GM12878 (cell line): ENCODE measurements around the gene TSHZ1. TPM values are rescaled to one million over a fixed set of nuclear protein-coding genes. Genes with fewer than 3 reads are reported as not detected.

Experiments used
- ATAC-seq: fragments of 200-7000 bp; cut with Tn5 transposase; 3 replicates; pipeline ENCODE4 v1.9.1; 2020; ENCODE audit warnings: mild to moderate bottlenecking, moderate library complexity
- BruUV-seq: library from RNA; stranded (reverse); fragments of 400-500 nt; replicated peaks from 2 replicates; lab custom pipeline; 2021; lab: Mats Ljungman, UMichigan
- CTCF ChIA-PET: fragments of 300-600 bp; sonication (Branson Sonifier 250); formaldehyde crosslinking; extraction: SDS; loops from one replicate; lab custom pipeline; 2021; ENCODE audit warnings: inconsistent platforms; lab: Yijun Ruan, JAX
- POLR2A ChIA-PET: fragments of 350-600 bp; formaldehyde crosslinking; extraction: SDS; loops from one replicate; lab custom pipeline; 2021; ENCODE audit warnings: inconsistent platforms; lab: Charles Lee
- RAD21 ChIA-PET: fragments of 300-600 bp; sonication (Branson Sonifier 250); formaldehyde crosslinking; loops from one replicate; lab custom pipeline; 2023; ENCODE audit warnings: antibody characterized with exemption; ENCODE audit not compliant: unreplicated experiment; lab: Charles Lee
- SMC1A ChIA-PET: fragments of 300-600 bp; sonication (Branson Sonifier 250); formaldehyde crosslinking; loops from one replicate; lab custom pipeline; 2023; ENCODE audit not compliant: unreplicated experiment, uncharacterized antibody; lab: Charles Lee
- DNase-seq: peaks from one replicate; pipeline ENCODE4 v3.0.0-alpha.2; 2011; ENCODE audit warnings: low read depth, low spot score
- FAIRE-seq: peaks from 3 replicates; lab custom pipeline; 2011; peaks lifted over from hg19 to GRCh38; lab: Jason Lieb, UNC
- H2AFZ ChIP-seq: 2 replicates; pipeline ENCODE4 v1.6.0; 2011; ENCODE audit warnings: low read depth, low read length, control low read depth; ENCODE audit not compliant: control insufficient read depth
- H3K27ac ChIP-seq: 2 replicates; pipeline ENCODE4 v1.5.1; 2011; ENCODE audit warnings: control low read depth; ENCODE audit not compliant: control insufficient read depth, insufficient read depth
- H3K27me3 ChIP-seq, 2 experiments: replicated peaks in 1 of 2; 2 replicates each; pipeline versions ENCODE4 v1.6.0 to v1.6.1; 2011; ENCODE audit warnings: low read length in 1 of 2; ENCODE audit not compliant: control insufficient read depth in 2 of 2, insufficient read depth in 2 of 2
- H3K36me3 ChIP-seq, 2 experiments: 2 replicates each; pipeline ENCODE4 v1.5.1; 2011; ENCODE audit warnings: low read length in 1 of 2; ENCODE audit not compliant: control insufficient read depth in 2 of 2, insufficient read depth in 2 of 2
- H3K4me1 ChIP-seq: 2 replicates; pipeline ENCODE4 v1.6.1; 2011; ENCODE audit warnings: mild to moderate bottlenecking, low read length, moderate library complexity, mixed read lengths; ENCODE audit not compliant: control insufficient read depth, insufficient read depth
- H3K4me2 ChIP-seq: 2 replicates; pipeline ENCODE4 v1.6.0; 2011; ENCODE audit warnings: control low read depth; ENCODE audit not compliant: control insufficient read depth, insufficient read depth
- H3K4me3 ChIP-seq: fragments of 200-600 bp; sonication (generic); 2 replicates; pipeline ENCODE4 v1.5.1; 2016
- H3K79me2 ChIP-seq: 2 replicates; pipeline ENCODE4 v1.6.0; 2011; ENCODE audit warnings: low read length; ENCODE audit not compliant: control insufficient read depth, insufficient read depth
- H3K9ac ChIP-seq: 2 replicates; pipeline ENCODE4 v1.8.0; 2011; ENCODE audit warnings: low read length, control low read depth, mixed read lengths; ENCODE audit not compliant: control insufficient read depth, insufficient read depth
- H3K9me3 ChIP-seq: replicated peaks from 3 replicates; pipeline ENCODE4 v1.5.1; 2011; ENCODE audit warnings: mild to moderate bottlenecking, low read length; ENCODE audit not compliant: control insufficient read depth, insufficient read depth
- H4K20me1 ChIP-seq: 2 replicates; pipeline ENCODE4 v1.6.0; 2011; ENCODE audit not compliant: control insufficient read depth, insufficient read depth
- BHLHE40 ChIP-seq, 2 experiments: fragments of 450-650 bp in 1 of 2; IDR thresholded peaks; 2 replicates each; pipeline ENCODE4 v1.6.1; 2011 to 2017; ENCODE audit warnings: low read depth in 2 of 2, borderline replicate concordance in 1 of 2, improper control_type of control experiment in 1 of 2, low read length in 1 of 2, mild to moderate bottlenecking in 1 of 2
- CBFB ChIP-seq: IDR thresholded peaks from 2 replicates; pipeline ENCODE4 v1.6.1; 2016; ENCODE audit warnings: antibody characterized with exemption, low read depth
- CUX1 ChIP-seq: IDR thresholded peaks from 2 replicates; pipeline ENCODE4 v1.6.1; 2012; ENCODE audit warnings: improper control_type of control experiment, low read depth, low read length; ENCODE audit not compliant: insufficient replicate concordance
- E2F8 ChIP-seq: fragments of 450-650 bp; IDR thresholded peaks from 2 replicates; pipeline ENCODE4 v1.6.1; 2018; ENCODE audit warnings: mild to moderate bottlenecking, low read depth, moderate library complexity; ENCODE audit not compliant: partially characterized antibody
- EGR1 ChIP-seq, 2 experiments: IDR thresholded peaks; 1 replicate in 1 of 2; 2 replicates in 1 of 2; pipeline ENCODE4 v1.6.1; 2011 to 2012; ENCODE audit warnings: low read depth in 2 of 2, low read length in 2 of 2, borderline replicate concordance in 1 of 2, mild to moderate bottlenecking in 1 of 2, moderate library complexity in 1 of 2
- FOXM1 ChIP-seq: IDR thresholded peaks from 2 replicates; pipeline ENCODE4 v1.6.1; 2012; ENCODE audit warnings: low read depth, mild to moderate bottlenecking, inconsistent platforms, low read length, moderate library complexity
- HCFC1 ChIP-seq: fragments of 150-350 bp; IDR thresholded peaks from 2 replicates; pipeline ENCODE4 v1.6.1; 2014; ENCODE audit warnings: low read length
- LARP7 ChIP-seq: fragments of 450-650 bp; IDR thresholded peaks from 2 replicates; pipeline ENCODE4 v1.6.1; 2017; ENCODE audit warnings: mild to moderate bottlenecking
- MYC ChIP-seq: IDR thresholded peaks from 2 replicates; pipeline ENCODE4 v1.6.1; 2011; ENCODE audit warnings: mild to moderate bottlenecking, low read length, moderate library complexity, inconsistent platforms; ENCODE audit not compliant: insufficient read depth, insufficient replicate concordance, insufficient read length, severe bottlenecking
- NFYA ChIP-seq: IDR thresholded peaks from 2 replicates; pipeline ENCODE4 v1.6.1; 2011; ENCODE audit warnings: low read depth, mild to moderate bottlenecking, low read length, improper control_type of control experiment, borderline replicate concordance
- PAX8 ChIP-seq: fragments of 450-650 bp; IDR thresholded peaks from 2 replicates; pipeline ENCODE4 v1.6.1; 2017; ENCODE audit warnings: mild to moderate bottlenecking, moderate library complexity
- POLR2AphosphoS2 ChIP-seq: IDR thresholded peaks from 2 replicates; pipeline ENCODE4 v1.6.1; 2011; ENCODE audit warnings: low read depth, mild to moderate bottlenecking, low read length, improper control_type of control experiment, moderate library complexity
- RUNX3 ChIP-seq: IDR thresholded peaks from 2 replicates; pipeline ENCODE4 v1.6.1; 2012; ENCODE audit warnings: low read length, inconsistent platforms
- SKIL ChIP-seq: fragments of 450-650 bp; IDR thresholded peaks from 2 replicates; pipeline ENCODE4 v1.6.1; 2017; ENCODE audit warnings: mild to moderate bottlenecking, low read depth, inconsistent platforms; ENCODE audit not compliant: poor library complexity, severe bottlenecking
- ZNF384 ChIP-seq: IDR thresholded peaks from 2 replicates; pipeline ENCODE4 v1.6.1; 2012; ENCODE audit warnings: low read depth, mild to moderate bottlenecking, low read length, improper control_type of control experiment, borderline replicate concordance
- WGBS: methylation state at CpG from one replicate; pipeline ENCODE4 v1.1.6; 2016; ENCODE audit warnings: low lambda C conversion rate; ENCODE audit not compliant: insufficient replicate concordance, insufficient coverage; ENCODE audit errors: missing lambda C conversion rate; 5-methylcytosine and 5-hydroxymethylcytosine counted together
- in situ Hi-C: fragments of 300-500 bp; cut with MboI; formaldehyde crosslinking; loops from 9 replicates; pipeline ENCODE4 v1.14.3; 2018; ENCODE audit warnings: mixed read lengths
- intact Hi-C: fragments of 100-400 bp; cut with micrococcal nuclease; formaldehyde crosslinking; loops from one replicate; pipeline ENCODE4 v1.14.2; 2022; ENCODE audit not compliant: unreplicated experiment
- polyA plus RNA-seq, 11 experiments: library from polyadenylated mRNA; depleted of rRNA in 4 of 11; unstranded in 6 of 11; stranded (reverse) in 5 of 11; fragments of >200 nt; fragmentation: Nextera tagmentation in 4 of 11; fragmentation: Illumina TruSeq in 1 of 11; extraction: Ambion mirVana in 4 of 11; extraction: Trizol in 1 of 11; gene quantifications; 1 replicate in 1 of 11; 2 replicates in 10 of 11; pipeline versions ENCODE4 v1.2.1 to v1.2.3, GENCODE V29; 2011 to 2016; ENCODE audit warnings: inconsistent platforms in 2 of 11, missing spikeins in 2 of 11, low read depth in 1 of 11
- total RNA-seq, 4 experiments: library from RNA; depleted of rRNA in 3 of 4; stranded (reverse); fragments of >200 nt in 3 of 4; fragmentation: Illumina TruSeq in 1 of 4; extraction: Trizol in 1 of 4; gene quantifications; 2 replicates each; pipeline versions ENCODE4 v1.2.1 to v1.2.3, GENCODE V29; 2013 to 2021

TSHZ1 gene
- total and polyA plus RNA-seq, 10 of the 15 experiments (the other 5 are each of a cell fraction or from before 2014, with no cell fraction given) = 2.2 to 15.2 (median 5.1) TPM

GRCh38 chr18:75316223-75316622 is 105.6 kb downstream of the TSHZ1 start:
- H2AFZ ChIP-seq = no peak overlapping the region
- TF ChIP-seq PAX8 = no peak
- TF ChIP-seq ZNF384 = no peak
- no peak for TF ChIP-seq RUNX3
- TF ChIP-seq POLR2AphosphoS2 = no peak
- TF ChIP-seq NFYA = no peak
- no peak for TF ChIP-seq MYC
- no peak for TF ChIP-seq SKIL
- TF ChIP-seq LARP7 = no peak
- TF ChIP-seq EGR1 (IDR thresholded peaks at IDR 0.05; ENCODE audit: borderline replicate concordance in 1 of 2, low read depth in 2 of 2, low read length in 2 of 2) = no peak
- TF ChIP-seq FOXM1 = no peak
- TF ChIP-seq CBFB = no peak
- no peak for TF ChIP-seq E2F8
- no peak for TF ChIP-seq BHLHE40 (IDR thresholded peaks at IDR 0.05; ENCODE audit: borderline replicate concordance in 1 of 2, low read depth in 2 of 2, low read length in 1 of 2)
- TF ChIP-seq CUX1 = no peak
- no peak for TF ChIP-seq HCFC1

More at GRCh38 chr18:75316223-75316622, 105.6 kb downstream of the TSHZ1 start:
- H3K36me3 ChIP-seq = no peaks in the 10 kb centered on the region
- no peaks in the 10 kb centered on the region for H3K4me1 ChIP-seq
- POLR2A ChIA-PET = no interaction called here
- FAIRE-seq (no peak), DNase-seq (no peak), ATAC-seq (no peak)
- no peak overlapping the region for H3K4me3 ChIP-seq
- no peaks in the 10 kb centered on the region for H4K20me1 ChIP-seq
- no peak overlapping the region for H3K27ac ChIP-seq
- no peak overlapping the region for H3K4me2 ChIP-seq
- RAD21 ChIA-PET = no interaction called here
- in situ Hi-C loops = no loop called here
- no peak overlapping the region for H3K9ac ChIP-seq
- intact Hi-C loops = no loop called here
- H3K9me3 ChIP-seq = no peaks in the 10 kb centered on the region; the same call in 2 of the 3 replicates
- CTCF ChIA-PET = no interaction called here
- H3K79me2 ChIP-seq = no peaks in the 10 kb centered on the region
- no TSS peak for BruUV-seq
- 64% methylated on average over 10 of the region's 10 CpGs for WGBS
- H3K27me3 ChIP-seq = no peaks in the 10 kb centered on the region
- SMC1A ChIA-PET = no interaction called here
